ENCODE data around the gene EEFSEC.

Gene EEFSEC, protein sequence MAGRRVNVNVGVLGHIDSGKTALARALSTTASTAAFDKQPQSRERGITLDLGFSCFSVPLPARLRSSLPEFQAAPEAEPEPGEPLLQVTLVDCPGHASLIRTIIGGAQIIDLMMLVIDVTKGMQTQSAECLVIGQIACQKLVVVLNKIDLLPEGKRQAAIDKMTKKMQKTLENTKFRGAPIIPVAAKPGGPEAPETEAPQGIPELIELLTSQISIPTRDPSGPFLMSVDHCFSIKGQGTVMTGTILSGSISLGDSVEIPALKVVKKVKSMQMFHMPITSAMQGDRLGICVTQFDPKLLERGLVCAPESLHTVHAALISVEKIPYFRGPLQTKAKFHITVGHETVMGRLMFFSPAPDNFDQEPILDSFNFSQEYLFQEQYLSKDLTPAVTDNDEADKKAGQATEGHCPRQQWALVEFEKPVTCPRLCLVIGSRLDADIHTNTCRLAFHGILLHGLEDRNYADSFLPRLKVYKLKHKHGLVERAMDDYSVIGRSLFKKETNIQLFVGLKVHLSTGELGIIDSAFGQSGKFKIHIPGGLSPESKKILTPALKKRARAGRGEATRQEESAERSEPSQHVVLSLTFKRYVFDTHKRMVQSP

DNA sequence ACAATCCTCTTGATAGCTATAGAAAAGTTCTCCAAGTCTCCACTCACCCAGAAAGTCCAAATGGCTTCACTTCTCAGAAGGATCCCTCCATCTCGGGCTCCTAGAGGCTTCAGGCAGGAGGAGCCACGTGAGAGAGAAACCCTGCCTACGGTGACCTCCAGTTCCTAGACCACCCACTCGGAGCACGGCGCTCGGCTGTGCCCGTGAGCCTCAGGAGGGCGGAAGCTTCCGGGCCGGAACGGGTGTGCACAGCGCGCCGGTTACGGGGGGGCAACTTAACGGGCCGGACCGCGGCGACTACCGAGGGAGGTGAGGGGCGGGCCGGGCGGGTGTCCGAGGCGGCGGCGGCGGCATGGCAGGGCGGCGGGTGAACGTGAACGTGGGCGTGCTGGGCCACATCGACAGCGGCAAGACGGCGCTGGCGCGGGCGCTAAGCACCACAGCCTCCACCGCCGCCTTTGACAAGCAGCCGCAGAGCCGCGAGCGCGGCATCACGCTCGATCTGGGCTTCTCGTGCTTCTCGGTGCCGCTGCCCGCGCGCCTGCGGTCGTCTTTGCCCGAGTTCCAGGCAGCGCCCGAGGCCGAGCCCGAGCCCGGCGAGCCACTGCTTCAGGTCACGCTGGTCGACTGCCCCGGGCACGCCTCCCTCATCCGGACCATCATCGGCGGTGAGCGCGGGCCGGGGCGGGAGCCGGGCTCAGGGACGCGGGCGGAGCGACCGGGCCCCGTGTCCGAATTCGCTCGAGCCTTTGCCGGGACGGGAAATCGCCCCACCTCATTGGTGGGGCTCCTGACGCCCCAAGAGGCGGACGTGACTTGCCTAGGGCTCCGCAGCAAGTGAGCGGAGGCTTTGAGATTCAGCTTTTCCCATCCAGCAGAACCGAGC lies at the start of gene EEFSEC:
TSS of gene EEFSEC (plus strand) at position 326 of the 886 bp plus-strand sequence. CDS start at position 353, 27 bp downstream.
- peak; percentile 18 to 84 (median 63) for DNase-seq

DNA sequence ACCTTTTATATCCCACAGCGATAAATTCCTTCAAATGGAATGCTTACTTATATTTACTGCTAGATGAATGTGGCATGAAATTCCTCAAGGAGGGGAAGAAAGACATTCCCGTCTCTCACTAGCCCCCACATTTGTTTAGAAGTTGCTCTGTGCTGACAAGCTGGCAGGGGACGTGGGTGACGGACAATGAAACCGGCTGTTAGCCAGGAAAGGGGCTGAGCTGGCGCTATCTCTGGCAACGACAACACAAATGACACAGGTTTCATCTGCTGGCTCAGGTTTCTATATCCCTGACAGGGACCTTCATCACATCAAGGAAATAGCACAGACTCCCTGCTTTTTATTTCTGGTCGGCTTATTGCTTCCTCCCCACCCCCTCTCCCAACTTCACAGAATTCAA lies 45.4 kb upstream of the EEFSEC start:
- DNase-seq: no peak

DNA sequence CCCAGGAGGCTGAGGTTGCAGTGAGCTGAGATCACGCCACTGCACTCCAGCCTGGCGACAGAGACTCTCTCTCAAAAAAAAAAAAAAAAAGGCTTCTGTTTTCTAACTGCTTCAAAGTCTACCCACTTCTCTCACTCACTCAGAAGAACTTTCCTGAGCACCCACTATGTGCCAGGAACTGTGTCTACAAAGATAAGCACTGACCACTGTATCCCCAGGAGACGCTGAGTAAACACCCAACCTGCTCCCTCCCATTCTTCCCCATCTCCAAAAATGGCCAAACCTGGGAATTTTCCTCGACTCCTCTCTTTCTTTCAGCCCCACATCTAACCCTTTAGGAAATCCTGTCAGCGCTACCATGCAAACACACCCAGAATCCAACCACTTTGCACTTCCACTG lies 42.1 kb upstream of the EEFSEC start:
- DNase-seq: no peak

DNA sequence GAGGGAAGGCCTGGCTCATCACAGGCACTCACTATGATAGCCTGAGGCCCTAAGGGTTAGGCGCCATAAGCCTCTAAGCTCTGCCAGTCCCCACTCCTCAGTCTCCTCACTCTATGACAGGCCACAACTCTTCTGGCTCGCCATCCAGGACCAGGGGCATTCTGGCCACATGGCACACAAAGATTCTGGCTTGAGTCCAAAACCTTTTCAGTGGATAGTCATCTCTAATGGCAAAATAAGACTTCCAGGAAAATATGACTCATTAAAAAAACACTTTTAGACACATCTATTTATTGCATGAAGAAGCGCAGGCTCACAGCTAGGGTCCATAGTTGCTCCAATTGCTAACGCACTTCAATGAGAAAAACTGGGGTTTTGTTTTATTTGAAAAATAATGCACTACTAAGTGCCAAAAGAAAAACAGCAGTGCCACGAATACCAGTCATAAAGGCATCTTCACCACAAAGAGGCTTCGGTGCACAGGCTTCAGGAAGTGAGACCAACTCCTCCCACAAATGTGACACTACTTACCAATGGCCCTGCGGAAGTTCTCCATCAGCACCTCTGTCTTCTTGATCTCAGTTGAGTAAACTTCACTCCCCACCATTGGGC lies 40.8 kb upstream of the EEFSEC start:
- no peak for DNase-seq

DNA sequence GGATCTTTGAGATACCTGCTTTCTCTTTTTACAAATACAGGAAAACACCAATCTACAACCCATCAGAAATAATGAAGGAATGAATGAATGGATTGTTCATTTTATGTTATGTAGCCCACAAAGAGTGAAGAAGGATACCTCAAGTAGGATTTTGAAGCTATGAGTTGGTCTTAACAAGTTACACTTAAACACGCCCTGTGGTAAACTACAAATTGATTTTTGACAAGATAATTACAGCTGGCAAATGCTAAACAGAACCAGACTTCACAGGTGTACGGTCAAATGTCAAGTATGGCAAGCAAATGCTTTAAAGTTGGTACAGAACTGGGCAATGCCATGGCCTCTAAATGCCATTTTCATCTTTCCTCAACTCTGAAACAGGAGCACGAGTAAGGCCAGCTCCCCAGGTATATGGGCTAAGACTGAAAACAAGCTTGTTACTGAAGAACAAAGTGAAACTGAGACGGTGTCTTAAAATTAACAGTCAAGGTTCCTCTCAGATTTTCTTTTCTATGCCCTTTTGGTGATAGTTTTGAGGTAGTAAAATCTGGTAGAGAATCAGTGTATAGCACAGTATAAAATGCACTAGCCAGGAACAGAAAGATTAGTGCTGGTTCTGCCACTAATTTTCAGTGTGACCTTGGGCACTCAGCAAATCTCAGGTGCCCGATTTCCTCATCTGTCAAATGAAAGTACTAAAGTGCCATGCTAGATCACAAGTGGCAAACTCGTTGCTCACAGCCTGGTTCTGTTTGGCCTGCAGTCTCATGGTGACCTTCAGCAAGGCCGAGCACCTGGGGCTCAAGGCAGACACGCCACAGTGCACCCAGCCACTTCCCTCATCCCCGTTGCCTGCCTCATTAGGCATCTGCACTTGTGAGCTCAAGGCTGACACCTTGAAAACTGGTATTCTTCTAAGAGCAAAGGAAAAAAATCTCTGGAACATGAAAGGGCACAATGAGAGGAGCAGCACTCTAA lies 39.2 kb upstream of the EEFSEC start:
- no peak for DNase-seq

DNA sequence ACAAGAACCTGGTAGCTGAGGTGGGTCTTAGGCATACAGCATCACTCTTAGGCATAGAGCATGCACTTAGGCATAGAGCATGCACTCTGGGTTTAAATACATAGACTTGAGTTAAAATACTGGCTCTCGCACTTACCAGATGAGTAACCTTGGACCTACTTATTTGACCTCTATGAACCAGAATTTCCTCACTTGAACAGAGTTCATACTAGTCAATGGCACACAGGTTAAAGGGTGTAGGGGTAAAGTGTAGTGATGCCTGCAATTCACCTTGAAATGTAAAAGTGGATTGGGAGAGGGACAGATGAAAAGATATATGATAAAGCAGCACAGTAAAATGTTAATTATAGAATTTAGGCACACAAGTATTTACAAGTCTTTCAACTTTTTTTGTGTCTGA lies 31.3 kb upstream of the EEFSEC start:
- DNase-seq: no peak

DNA sequence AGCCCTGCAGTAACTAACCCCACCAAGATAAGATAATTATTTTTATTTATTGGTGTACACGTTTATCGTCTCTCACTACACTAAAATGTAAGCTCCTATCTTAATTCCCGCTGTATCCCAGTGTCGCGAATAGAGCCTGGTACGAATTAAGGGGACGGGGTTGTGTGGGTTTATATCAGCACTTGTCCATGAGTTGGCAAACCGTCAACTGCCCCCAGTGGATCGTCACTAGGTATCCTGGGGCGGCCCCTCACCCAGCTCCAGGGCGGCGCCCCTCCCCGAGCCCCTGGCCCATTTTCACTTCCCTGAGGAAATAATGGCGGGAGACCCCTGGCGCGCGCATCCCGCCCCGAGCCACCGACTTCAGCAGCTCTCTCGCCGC lies 30.1 kb upstream of the EEFSEC start:
- DNase-seq: no peak

DNA sequence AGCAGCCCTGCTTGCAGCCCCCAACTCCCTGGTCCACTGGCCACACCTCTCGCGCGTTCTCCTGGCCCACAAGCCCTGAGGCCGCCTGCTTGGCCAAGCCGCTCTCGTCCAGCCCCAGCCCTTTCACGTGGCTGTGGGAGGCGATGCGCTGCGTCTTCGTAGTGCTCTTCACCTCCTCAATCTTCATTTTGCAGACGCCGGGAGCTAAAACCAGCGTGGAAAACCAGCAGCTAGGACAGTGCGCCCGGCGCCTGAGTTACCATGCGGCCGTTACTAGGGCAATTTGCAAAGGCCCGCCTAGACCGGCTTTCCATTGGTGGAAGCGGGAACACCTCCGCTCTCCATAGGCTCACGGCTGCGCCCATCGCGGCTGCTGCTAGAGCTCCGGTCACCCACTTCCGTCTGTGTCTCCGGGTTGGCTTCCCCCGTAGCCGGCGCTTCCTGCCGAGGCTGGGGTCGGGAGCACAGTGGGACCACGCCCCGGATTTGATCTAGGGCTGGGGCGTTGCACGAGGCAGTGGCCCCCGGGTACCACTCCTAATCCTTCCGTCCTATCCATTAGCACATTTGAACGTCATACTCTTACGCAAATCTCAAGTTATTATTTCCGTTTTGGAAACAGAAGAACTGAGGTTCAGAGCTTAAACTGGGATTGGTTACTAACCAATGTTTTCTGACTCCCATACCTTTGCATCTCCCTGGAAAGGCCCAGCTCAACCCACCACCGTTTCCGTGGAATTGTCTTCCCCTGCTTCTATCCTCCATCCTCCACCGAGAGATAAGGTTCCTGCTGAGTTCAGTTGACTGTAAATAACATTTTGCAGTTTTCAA lies 29.5 kb upstream of the EEFSEC start, which contains the start of gene RUVBL1:
TSS of gene RUVBL1 (minus strand) at position 275 of the 831 bp plus-strand sequence. CDS start at position 187, 88 bp downstream.
- DNase-seq: peak; percentile 45 to 99 (median 95)

DNA sequence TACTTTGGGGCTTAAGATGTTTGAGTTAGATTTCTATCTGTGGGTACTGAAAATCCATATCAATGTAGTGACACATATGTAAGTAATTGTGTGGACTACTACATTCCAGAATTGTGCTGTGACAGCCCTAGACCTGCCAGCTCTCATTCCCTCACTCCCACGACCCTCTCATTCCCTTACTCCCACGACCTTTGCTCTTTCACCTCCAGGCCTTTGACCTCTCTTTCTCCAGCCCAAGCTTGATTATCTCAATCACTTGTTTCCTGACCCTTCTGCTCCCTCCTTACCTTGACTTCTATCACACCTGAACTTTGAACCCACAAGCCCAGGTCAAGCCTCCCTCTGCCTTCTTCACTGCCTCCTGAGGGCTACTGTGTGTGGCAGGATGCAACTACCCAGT lies 26.0 kb upstream of the EEFSEC start:
- no peak for DNase-seq

DNA sequence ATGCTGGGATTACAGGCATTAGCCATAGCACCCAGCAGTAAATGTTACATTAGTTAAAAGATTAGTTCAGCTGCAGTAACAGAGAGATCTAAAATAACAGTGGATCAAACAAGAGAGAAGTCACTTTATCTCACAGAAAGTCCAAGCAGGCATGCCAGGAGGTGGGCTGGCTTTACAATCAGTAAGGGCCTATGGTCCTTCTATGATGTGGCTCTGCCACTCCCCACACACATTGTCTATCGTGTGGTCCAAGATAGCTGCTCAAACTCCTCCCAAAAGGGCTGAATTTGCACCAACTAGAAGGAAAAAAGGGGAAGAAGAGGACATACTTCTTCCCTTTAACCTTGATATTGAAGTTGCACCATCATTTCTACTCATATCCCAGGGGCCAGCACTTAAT lies 25.0 kb upstream of the EEFSEC start:
- no peak for DNase-seq

DNA sequence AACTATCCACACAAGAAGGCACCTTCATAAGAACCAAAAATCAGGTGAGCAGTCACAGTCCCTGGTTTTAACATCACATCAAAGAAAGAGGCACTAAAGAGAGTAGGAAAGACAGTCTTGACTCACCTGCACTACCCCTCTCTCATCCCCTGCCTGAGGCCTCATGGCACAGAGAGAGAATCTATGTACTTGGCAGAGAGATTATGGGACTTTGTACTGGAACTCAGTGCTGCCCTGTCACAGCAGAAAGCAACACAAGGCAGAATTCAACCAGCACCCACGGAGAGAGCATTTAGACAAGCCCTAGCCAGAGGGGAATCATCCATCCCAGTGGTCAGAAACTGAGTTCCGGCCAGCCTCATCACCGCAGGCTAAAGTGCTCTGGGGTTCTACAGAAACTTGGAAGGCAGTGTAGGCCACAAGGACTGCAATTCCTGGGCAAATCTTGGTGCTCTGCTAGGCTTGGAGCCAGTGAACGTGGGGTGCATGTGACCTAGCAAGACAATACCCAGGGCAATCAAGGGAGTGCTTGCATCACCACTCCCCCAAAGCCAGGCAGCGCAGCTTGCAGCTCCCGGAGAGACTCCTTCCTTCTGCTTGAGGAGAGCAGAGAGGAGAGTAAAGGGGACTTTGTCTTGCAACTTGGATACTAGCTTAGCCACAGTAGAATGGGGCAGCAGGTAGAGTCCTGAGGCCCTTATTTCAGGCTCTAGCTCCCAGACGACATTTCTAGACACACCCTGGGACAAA lies 21.2 kb upstream of the EEFSEC start:
- no peak for DNase-seq

DNA sequence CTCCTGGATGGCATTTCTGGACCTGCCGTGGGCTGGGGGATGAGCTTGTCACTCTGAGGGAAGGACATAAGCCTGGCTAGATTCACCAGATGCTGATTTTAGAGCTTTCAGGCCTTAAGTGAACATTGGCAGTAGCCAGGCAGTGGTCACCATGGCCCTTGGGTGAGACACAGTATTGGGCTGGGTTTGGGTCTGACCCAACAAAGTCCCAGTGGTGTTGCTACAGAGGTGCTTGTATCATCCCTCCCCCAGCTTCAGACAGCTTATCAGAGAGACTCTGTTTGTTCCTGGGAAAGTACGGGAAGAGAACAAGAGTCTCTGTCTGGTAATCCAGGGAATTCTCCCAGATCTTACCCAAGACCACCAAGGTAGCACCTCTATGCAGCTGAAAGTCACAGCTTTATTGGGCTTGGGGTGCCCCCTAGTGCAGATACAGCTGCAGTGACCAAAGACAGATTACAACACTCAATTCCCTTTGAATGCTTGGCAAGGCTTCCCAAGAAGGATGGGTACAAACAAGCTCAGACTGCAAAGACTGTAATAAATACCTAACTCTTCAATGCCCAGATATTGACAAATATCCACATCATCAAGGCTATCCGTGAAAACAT lies 19.9 kb upstream of the EEFSEC start:
- peak in 3 of 51 donors; percentile 1 to 9 (median 8) for DNase-seq

DNA sequence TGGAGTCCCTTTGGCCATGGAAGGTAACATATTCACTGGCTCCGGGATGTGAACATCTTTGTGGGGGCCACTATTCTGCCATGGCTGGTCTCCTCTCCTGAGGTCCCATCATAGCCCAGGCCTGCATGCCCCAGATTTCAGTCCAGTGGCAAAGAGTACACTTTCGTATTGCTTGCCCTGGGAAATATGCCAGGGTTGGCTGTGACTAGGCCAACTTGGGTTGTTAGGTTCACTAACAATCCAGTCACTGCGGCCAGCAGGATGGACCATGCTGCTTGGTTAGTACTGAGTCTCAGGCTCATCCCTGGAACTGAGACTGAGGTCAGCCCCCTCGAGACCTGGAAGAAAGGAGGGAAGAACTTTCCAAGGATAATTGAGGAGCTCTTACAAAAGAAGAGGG lies 9.8 kb upstream of the EEFSEC start:
- no peak for DNase-seq

DNA sequence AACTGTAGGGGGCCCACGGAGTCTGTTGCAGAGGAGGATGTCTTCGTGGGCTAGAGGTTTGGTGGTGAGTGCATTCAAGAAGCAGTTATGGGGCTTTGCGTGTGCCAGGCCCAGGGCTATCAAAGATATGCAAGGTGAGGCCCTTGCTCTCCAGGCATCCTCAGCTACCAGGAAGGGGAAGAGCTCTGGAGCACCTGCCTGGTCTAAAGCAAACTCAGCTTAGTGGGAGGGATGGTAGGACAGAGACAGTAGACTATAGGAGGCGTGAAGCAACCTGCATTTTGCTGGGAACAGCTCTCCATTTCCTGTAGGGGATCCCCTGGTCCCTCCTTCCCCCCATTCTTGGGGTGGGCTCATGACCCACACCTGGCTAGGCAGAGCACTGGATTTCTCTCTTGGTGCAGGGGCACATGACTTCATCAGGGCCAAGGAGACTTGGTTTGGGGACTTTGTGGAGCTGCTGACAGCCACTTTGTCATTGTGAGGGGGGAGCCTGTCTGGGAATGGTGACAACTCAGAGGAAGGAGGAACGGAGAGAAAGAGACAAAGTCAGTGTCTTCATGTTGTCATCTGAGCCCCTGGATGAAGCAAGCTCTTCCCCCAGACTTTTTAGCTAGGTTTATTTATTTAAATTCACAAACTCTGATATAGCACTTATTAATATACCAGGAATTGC lies 8.6 kb upstream of the EEFSEC start:
- DNase-seq: no peak

DNA sequence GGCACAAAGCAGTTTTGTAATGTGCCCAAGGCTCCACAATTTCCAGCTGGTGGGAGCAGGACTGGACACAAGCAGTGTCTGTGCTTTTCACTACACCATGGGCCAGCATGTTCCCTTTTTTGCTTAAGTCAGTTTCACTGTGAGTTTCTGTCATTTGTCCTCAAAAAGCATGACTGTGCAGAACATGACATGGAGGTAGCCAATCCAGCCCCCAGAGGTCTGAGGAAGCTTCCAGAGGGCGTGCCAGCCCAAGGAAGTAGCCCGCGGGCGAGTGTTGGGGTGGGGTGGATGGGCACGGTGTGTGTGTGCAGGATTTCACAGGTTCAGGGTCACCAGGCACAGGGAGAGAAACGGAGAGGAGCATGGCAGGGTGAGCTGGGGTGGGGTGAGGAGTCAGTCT lies 8.0 kb upstream of the EEFSEC start:
- DNase-seq: peak in 11 of 51 donors; percentile 3 to 28 (median 16)

DNA sequence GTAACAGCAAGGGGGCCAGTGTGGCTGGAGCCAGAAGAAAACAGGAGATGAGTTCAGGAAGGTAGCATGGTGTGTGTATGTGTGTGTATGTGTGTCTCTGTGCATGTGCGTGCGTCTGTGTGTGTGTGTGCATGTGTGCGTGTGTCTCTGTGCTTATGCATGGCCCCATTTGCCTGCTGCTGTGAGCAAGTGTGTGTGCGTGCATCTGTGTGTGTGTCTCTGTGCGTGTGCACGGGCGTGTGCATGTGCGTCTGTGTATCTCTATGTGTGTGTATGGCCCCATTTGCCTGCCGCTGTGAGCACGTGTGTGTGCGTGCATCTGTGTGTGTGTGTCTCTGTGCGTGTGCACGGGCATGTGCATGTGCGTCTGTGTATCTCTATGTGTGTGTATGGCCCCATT lies 7.1 kb upstream of the EEFSEC start:
- no peak for DNase-seq

DNA sequence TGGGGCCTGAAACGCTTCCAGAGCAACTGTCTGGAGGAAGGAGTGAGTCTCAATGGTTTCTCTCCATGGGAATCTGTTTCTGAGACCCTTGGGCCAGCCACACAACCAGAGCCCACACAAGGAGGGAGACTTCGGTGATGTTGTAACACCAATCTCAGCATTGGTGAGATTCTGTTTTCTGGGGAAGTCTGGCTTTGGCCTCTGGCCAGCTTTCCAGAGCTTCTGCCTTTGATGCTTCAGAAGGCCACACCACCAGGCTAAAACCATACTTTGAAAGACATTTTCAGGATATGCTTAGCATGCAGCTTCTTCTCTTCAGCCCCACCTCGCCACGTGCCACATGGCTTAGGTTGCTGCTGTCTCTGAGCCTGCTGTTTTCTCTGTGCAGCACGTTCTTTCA lies 3.6 kb upstream of the EEFSEC start:
- DNase-seq: peak in 1 of 51 donors; percentile 13

Data from hypothalamus (tissue), 51 donors.